Measurements from ENCODE around the gene ARHGEF38.
"Not testable (repeated sequence)": the region's sequence is repeated elsewhere in the genome, so short reads cannot be mapped to it uniquely, and the experiment has no call there.

The ARHGEF38 gene

DNA sequence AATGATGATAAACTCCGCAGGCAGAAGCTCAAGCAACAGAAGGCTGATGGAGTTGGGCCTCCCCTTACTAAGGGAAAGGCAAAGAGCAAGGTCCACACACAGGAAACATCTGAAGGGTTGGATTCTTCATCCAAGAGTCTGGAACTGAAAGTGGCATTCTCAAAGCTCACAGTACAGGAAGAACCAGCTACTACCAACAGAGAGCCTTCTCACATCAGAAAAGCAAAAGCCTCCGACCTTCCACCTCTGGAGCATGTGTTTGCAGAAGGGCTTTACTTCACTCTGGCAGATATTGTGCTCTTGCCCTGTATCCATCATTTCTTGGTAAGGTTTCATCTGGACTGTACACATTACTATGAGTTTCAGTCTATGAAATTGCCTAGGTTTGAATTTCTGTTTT is 166.8 kb downstream of the ARHGEF38 start:
- no peak for DNase-seq

DNA sequence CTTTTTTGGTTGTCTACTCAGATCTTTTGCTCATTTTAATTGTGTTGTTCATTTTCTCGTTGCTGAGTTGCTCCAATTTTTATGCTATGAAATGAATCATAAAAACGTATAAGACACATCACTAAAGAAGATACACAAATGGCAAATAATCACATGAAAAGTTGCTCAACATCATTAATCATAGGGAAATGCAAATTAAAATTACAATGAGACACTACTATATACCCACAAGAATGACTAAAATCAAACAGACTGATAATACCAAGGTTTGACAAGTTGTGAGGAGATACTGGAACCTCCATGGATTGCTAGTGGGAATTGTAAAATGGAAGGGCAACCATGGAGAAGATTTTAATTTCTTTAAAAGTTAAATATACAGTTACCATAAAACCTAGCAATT is 173.2 kb downstream of the ARHGEF38 start:
- no peak for DNase-seq

DNA sequence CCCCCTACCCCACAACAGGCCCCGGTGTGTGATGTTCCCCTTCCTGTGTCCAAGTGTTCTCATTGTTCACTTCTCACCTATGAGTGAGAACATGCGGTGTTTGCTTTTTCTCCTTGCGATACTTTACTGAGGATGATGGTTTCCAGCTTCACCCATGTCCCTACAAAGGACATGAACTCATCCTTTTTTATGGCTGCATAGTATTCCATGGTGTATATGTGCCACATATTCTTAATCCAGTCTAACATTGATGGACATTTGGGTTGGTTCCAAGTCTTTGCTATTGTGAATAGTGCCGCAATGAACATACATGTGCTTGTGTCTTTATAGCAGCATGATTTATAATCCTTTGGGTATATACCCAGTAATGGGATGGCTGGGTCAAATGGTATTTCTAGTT is 177.5 kb downstream of the ARHGEF38 start:
- DNase-seq = not testable (repeated sequence)

All from NCI-H1048 (cell line).